HG02870 (cell line): ENCODE measurements around the gene GNG13.
"Not testable (repeated sequence)": the region's sequence is repeated elsewhere in the genome, so short reads cannot be mapped to it uniquely, and the experiment has no call there.

Experiments
- ATAC-seq: cut with Tn5 transposase; IDR thresholded peaks from one replicate; pipeline ENCODE4 v1.9.1; 2021; ENCODE audit warnings: mild to moderate bottlenecking, moderate library complexity; ENCODE audit not compliant: unreplicated experiment

Gene GNG13

DNA sequence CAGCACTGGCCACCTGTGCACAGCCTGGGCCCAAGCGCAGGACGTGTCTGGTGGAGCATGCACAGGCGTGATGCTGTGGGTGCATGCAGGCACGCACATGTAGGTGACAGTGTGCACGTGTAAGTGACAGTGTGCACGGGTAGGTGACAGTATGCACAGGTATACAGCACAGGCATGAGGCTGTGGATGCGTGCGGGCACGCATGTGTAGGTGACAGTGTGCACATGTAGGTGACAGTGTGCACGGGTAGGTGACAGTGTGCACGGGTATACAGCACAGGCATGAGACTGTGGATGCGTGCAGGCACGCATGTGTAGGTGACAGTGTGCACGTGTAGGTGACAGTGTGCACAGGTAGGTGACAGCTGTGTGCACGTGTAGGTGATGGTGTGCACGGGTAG, 20.2 kb downstream of the GNG13 start:
- no peak for ATAC-seq

DNA sequence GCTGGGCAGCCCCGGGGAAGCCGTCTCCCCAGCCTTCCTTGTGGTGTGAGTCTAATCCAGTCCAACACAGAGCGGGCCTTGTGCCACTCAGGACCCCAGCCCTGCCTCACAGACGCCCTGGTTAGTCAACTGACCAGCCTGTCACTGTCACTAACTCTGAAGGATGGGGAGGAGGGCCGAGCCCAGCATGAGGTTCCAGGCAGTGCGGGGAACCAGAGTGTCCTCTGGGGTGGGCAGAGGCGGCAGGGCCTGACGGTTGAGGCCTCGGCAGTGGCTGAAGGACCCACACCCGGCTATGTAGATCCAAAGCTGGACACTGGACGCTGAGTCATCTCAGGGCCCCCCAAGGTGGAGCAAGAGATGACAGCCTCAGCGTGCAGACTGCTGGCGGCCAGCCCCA, 21.0 kb downstream of the GNG13 start:
- no peak for ATAC-seq

DNA sequence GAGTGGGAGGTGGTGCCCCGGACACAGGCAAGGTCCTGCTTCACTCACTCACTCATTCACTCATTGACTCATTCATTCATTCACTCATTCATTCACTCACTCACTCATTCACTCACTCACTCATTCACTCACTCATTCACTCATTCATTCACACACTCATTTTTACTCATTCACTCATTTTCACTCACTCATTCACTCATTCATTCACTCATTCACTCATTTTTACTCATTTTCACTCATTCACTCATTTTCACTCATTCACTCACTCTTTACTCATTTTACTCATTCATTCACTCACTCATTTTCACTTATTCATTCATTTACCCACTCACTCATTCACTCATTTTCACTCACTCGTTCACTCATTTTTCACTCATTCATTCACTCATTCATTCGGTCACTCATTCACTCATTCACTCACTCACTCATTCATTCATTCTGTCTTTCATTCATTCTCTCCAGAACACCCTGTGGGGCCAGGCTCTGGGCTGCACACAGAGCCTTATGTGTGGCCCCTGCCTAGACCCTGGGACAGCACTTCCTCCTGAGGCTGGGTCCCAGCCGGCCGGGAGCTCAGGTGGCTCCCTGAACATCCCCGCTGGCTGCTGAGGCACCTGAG, 21.5 kb downstream of the GNG13 start:
- ATAC-seq: no peak

DNA sequence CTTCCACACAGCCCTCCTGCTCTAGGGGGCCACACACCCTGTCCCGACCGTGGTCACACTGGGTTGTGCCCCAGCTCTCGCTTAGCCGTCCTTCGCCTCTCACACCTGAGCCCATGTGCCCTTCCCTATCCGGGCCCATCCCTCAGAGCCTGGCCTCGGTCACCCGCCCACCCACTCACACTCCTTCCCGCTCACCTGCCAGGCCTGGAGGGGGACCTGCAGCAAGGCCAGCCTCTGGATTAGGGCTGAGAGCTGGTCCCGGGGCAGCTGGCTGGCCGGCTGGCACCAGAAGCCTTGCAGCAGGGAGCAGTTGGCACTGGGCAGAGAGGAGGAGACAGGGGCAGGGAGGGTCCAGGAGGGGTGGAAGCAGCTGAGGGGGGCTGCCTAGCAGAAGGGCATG, 22.1 kb downstream of the GNG13 start:
- no peak for ATAC-seq

DNA sequence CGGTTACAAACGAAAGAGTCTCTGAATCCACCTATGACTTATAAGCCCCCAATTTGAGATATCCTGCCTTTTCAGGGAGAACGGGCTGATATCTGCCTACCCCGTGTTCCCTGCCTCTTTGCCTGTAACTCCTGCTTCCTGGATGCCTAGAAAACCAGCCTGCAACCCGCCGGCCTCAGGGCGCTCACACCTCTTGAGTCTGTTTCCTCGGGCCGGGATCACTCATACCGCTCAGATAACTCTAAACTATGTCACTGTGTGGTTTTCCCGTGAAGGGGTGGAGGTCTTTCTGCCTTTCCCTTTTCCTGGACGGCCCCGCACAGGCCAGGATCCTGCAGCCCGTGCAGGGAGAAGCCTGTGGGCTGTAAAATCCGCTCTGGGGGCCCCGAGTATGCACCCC, 22.7 kb downstream of the GNG13 start:
- ATAC-seq: no peak

DNA sequence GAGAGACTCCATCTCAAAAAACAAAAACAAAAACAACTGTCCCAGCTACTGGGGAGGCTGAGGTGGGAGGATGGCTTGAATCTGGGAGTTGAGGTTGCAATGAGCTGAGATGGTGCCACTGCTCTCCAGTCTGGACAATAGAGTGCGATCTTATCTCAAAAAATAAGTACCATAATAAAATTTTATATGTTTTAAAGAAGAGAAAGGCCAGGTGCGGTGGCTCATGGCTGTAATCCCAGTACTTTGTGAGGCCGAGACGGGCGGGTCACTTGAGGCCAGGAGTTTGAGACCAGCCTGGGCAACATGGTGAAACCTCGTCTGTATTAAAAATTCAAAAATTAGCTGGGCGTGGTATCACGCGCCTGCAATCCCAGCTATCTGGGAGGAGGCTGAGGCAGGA, 23.7 kb downstream of the GNG13 start:
- ATAC-seq: no peak

DNA sequence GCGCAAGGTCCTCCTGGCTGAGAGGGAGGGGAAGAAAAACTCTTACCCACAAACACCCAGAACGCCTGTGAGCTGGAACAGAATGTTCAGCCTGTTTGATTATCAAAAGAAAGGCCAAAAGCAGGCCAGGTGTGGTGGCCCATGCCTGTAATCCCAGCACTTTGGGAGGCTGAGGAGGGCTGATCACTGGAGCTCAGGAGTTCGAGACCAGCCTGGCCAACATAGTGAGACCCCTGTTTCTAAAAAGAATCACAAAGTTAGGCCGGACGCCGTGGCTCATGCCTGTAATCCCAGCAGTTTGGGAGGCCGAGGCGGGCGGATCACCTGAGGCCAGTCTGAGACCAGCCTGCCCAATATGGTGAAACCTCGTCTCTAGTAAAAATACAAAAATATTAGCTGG, 24.2 kb downstream of the GNG13 start:
- not testable (repeated sequence) for ATAC-seq

DNA sequence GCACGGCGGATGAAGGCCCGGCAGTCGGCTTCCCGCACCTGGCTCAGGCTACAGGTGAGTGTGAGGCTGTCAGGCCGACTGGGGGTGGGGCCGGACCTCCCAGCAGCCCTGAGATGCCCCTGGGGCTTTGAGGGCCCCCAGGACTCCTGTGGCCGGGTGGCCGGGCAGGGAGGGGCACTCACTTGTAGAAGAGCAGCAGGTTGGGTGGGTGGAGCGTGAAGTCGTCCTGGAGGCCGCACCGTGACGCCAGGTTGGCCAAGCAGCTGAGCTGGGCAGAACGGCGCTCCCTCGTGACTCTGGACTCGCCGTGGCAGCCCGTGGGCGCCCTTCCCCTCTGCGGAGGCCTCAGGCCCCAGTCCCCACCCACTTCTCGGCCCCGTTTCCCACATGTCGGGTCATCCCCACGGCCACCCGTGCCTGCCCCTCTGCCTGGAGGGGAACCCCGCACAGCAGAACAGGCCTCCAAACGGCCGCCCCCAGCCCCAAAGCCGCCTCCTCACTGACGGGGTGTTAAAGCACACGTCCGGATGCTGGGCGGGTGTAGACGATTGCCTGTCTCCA, 25.2 kb downstream of the GNG13 start:
- no peak for ATAC-seq

DNA sequence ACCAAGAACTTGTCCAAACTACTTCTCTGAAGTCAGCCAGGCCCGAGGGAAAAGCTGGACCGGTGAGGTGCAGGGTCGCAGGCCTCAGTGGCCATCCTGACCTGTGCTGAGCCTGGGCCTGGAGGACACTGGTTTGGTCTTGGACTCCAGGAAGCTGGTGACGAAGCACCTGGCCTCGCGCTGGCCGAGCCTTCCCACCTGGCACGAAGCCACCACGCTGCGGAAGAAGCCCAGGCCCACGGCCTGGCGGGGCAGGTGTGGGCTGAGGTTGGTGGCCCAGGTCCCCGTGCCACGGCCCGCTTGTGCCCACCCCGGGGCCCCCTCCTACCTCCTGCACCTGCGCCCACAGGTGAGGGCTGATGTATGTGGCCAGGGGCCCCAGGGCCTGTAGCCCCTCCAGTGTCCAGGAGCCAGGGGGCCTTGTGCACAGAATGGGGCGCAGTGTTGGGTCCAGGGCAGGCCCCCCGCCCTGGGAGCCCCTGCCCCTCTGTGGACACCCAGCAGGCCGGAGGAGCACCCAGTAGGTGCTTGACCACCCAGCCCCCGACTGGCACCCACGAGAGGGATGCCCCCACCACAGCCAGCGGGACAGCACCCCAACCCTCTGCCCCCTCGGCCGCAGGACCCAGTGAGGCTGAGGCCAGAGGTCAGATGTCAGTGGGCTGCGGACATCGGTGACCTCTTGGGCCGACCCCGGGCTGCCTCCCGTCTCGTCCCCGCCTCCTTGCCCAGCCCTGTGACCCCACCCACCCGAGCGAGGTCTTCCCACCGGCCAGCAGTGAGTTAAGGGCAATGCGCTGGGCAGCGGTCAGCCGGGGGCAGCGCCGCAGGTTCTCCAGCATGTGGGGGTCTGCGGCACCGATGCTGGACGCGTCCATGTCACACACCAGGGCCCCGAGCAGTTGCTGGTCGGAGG, 26.2 kb downstream of the GNG13 start:
- ATAC-seq: no peak

DNA sequence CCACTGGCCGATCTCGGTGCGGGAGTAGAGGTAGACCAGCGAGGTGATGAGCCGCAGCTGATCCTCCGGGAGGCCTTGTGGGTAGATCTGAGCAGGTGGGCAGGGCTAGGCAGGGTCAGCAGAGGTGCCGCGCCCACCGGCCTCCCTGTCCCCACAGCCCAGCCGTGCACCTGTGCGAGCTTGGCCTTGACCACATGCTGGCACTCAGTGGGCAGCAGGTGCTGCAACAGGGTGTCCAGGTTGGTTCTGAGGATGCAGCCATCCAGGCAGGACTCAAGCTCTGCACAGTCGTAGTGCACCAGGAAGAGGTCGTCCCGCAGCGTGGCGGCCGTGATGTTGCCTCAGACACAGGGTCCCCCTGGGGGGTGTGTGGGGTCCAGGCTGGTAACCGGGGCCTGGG, 27.6 kb downstream of the GNG13 start:
- ATAC-seq: no peak

DNA sequence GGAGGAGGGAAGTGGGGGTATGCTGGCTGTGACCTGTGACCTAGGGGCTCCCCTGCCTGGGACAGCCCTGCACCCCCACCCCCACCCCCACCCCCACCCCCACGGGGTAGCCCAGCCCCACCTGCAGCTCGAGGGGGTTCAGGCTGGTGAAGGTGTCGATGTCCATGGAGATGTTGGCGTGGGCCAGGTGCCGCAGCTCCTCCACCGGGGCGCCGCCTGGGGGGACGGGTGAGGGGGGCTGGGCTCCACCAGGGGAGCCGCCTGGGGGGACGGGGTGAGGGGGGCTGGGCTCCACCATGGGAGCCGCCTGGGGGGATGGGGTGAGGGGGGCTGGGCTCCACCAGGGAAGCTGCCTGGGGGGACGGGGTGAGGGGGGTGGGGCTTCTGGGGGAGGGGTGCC, 30.1 kb downstream of the GNG13 start:
- ATAC-seq: no peak

DNA sequence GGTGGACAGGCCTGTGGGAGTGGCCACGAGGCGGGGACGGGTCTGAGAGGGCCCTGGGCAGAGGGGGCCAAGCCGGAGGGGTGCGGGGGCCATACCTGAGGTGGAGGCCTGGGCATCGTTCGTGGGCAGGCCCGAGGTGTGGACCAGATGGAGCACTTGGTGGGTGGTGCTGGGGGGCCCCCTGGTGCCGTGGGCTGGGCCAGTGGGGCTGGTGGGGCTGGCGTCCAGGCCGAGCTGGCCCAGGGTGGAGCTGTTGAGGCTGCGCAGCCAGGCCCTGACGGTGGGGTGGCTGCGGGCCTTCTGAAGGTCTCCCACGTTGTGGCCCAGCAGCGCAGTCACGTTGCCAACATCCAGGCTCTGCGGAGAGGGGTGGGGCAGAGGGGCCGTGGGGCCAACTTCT, 30.6 kb downstream of the GNG13 start:
- ATAC-seq: no peak

DNA sequence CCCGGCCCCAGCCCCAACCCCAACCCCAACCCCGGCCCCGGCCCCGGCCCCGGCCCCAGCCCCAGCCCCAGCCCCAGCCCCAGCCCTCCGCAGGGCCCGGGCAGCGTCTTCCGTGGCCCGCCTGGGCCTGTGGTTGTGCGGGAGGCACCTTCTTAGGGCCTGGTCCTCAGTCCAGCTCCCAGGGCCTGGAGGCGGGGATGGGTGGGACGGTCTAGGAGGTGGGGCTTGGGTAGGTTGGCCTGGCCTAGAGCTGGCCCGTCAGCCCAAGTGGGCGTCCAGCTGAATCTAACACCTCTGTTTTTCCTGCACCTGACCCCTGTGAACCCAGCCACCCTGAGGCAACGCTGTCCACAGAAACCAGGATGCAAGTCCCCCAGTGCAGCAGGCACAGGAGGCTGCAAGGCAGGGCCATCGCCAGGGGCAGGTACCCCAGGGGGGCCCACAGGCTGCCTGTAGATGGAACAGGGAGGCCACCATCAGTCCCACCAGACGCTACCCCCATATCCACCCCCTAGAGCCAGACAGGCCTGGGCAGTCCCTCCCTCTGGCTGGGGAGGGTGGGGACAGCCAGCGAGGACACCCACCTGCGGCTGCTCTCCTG, 31.2 kb downstream of the GNG13 start:
- ATAC-seq: no peak

DNA sequence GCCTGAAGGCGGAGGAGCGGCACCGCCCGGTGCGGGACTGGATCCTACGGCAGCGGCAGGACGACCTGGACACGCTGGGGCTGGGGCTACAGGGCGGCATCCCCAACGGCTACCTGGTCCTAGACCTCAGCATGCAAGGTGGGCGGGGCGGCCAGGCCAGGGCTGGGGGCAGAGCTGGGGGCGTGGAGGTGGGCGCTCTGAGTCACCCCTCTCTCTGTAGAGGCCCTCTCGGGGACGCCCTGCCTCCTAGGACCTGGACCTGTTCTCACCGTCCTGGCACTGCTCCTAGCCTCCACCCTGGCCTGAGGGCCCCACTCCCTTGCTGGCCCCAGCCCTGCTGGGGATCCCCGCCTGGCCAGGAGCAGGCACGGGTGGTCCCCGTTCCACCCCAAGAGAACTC, 32.1 kb downstream of the GNG13 start:
- no peak for ATAC-seq

DNA sequence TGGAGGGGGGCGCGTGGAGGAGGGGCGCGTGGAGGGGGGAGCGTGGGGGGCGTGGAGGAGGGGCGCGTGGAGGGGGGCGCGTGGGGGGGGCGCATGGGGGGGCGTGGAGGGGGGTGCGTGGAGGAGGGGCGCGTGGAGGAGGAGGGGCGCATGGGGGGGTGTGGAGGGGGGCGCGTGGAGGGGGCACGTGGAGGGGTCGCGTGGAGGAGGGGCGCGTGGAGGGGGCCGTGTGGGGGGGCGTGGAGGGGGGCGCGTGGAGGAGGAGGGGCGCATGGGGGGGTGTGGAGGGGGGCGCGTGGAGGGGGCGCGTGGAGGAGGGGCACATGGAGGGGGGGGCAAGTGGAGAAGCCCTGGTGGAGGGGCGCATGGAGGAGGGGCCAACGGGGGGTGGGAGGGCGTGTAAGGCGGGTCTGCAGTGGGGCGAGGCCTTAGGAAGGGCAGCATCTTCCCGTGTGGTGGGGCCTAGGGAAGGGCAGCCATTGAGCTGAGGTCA, 32.7 kb downstream of the GNG13 start:
- no peak for ATAC-seq

DNA sequence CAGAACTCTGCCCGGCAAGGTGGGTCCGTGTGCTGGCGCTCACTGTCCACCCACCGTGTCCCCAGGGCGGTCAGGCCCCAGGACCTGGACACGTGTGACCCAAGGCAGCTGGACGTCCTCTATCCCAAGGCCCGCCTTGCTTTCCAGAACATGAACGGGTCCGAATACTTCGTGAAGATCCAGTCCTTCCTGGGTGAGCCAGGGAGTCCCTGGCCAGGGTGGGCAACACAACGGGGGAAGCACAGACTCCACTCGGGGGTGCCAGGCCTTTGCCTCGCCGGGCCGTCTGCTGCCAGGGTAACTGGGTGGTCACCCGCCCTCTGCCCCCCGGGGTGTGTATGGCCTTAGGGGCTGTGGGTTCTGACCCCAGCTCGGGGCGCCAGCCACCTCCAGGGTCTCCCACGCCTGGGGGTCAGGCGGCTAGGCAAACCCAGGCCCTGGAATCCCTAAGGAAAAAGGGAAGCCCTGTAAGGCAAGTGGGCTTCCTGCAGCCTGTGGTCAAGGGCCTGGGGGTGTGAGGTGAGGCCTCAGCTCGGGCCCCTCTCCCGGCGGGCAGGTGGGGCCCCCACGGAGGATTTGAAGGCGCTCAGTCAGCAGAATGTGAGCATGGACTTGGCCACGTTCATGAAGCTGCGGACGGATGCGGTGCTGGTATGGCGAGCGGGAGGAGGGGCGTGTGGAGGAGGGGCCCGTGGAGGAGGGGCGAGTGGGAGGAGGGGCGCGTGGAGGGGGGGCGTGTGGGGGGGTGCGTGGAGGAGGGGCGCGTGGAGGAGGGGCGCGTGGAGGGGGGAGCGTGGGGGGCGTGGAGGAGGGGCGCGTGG, 33.5 kb downstream of the GNG13 start:
- ATAC-seq: no peak

DNA sequence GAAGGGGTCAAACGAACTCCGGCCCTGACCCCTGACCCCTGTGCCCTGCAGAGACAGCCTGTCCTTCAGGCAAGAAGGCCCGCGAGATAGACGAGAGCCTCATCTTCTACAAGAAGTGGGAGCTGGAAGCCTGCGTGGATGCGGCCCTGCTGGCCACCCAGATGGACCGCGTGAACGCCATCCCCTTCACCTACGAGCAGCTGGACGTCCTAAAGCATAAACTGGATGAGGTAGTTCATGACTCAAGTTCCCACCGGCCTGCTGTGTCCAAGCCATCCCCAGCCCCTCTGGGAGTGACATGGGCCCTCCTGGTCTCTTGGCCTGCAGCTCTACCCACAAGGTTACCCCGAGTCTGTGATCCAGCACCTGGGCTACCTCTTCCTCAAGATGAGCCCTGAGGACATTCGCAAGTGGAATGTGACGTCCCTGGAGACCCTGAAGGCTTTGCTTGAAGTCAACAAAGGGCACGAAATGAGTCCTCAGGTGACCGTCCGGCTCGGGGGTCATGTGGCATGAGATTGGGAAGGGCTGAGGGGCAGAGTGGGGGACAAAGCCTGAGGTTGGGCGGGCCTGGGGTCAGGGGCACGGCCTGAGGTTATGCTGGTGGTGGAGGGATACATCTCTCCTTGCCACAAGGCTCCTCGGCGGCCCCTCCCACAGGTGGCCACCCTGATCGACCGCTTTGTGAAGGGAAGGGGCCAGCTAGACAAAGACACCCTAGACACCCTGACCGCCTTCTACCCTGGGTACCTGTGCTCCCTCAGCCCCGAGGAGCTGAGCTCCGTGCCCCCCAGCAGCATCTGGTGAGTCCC, 34.3 kb downstream of the GNG13 start:
- ATAC-seq: no peak

DNA sequence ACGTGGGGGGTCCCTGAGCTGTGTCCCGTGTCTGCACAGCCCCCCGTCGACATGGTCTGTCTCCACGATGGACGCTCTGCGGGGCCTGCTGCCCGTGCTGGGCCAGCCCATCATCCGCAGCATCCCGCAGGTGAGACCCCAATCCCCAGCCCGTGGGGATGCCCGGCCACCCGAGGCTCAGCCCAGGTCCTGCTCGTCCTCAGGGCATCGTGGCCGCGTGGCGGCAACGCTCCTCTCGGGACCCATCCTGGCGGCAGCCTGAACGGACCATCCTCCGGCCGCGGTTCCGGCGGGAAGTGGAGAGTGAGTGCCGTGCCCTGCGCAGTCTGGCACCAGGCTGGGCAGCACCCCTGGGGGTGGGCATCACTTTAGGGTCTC, 35.1 kb downstream of the GNG13 start:
- no peak for ATAC-seq

DNA sequence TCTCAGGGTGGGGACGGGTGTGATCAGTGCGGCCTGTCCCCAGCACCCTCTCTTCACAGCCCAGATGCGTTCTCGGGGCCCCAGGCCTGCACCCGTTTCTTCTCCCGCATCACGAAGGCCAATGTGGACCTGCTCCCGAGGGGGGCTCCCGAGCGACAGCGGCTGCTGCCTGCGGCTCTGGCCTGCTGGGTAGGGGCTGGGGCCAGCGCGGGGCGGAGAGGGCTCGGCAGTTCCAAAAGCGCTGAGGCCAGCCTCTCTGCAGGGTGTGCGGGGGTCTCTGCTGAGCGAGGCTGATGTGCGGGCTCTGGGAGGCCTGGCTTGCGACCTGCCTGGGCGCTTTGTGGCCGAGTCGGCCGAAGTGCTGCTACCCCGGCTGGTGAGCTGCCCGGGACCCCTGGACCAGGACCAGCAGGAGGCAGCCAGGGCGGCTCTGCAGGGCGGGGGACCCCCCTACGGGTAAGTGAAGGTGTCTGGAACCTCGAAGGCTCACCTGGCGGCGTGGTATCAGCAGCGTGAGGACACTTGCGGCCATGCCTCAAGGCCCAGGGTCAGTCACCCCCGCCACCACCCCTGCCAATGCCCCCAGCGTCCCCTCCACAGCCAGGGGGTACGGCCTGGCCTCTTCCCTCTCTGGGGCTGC, 35.6 kb downstream of the GNG13 start:
- no peak for ATAC-seq
